Fibroblast of lung (primary cell): Measurements from ENCODE around the gene AP3S2.

Experiments
- EZH2 ChIP-seq: IDR thresholded peaks from 2 replicates; pipeline ENCODE4 v1.5.1; 2012; ENCODE audit warnings: low read length, control low read depth, mild to moderate bottlenecking; ENCODE audit errors: missing control alignments
- TF ChIP-seq, protein P1 (sequence below), 2 donors: IDR thresholded peaks in 1 of 2; conservative IDR thresholded peaks in 1 of 2; 1 replicate in 1 of 2; 2 replicates in 1 of 2; pipeline ENCODE4 v1.5.1; 2011 to 2012; ENCODE audit warnings: low read length in 2 of 2, control low read depth in 1 of 2, inconsistent platforms in 1 of 2, low read depth in 1 of 2, mild to moderate bottlenecking in 1 of 2

DNA sequence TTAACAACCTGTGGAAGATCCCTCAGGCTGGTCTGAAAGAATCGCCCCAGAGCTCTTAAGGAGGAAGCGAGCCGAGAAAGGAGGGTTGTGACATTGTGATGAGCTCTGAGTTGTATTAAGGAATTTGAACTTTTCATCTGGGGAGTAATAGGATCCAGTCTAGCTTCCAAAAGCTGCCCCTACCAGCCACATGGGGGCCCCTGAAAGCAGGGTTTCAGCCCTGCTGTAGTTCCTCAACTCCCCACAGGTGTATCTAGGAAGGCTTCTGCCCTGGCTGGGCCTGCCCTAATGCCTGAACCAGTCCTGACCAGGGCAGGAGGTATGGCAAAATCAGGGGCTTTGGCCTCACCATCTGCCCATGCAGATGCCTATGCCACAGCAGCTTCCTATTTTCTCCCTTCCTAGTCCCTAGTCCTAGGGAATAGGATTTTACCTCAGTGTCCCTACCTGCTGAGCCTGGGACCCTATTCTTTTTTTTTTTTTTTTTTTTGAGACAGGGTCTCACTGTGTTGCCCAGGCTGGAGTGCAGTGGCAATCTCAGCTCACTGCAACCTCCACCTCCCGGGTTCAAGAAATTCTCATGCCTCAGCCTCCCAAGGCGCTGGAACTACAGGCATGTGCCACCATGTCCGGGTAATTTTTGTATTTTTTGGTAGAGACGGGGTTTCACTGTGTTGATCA is 5.0 kb upstream of the AP3S2 start:
- no peak for TF ChIP-seq EZH2
- TF ChIP-seq, protein P1, sequence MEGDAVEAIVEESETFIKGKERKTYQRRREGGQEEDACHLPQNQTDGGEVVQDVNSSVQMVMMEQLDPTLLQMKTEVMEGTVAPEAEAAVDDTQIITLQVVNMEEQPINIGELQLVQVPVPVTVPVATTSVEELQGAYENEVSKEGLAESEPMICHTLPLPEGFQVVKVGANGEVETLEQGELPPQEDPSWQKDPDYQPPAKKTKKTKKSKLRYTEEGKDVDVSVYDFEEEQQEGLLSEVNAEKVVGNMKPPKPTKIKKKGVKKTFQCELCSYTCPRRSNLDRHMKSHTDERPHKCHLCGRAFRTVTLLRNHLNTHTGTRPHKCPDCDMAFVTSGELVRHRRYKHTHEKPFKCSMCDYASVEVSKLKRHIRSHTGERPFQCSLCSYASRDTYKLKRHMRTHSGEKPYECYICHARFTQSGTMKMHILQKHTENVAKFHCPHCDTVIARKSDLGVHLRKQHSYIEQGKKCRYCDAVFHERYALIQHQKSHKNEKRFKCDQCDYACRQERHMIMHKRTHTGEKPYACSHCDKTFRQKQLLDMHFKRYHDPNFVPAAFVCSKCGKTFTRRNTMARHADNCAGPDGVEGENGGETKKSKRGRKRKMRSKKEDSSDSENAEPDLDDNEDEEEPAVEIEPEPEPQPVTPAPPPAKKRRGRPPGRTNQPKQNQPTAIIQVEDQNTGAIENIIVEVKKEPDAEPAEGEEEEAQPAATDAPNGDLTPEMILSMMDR (conservative IDR thresholded peaks at IDR 0.05 in 1 of 2, IDR thresholded peaks at IDR 0.05 in 1 of 2; ENCODE audit: low read depth in 1 of 2, low read length in 2 of 2) = peak; percentile 35 to 50
